ENCODE data around the gene MAPK8.

- no peak for TF ChIP-seq YY1 (IDR thresholded peaks at IDR 0.05; ENCODE audit: insufficient read depth, insufficient read length)
- TF ChIP-seq ZNF274 (IDR thresholded peaks at IDR 0.05; ENCODE audit: low read depth, low read length), result no peak
- TF ChIP-seq SUZ12 (IDR thresholded peaks at IDR 0.05; ENCODE audit: extremely low read depth, insufficient read depth, insufficient read length), result no peak
Measured at GRCh38 chr10:48363617-48364355, 57.3 kb downstream of the MAPK8 start.
